Astrocyte of the cerebellum (primary cell): Measurements from ENCODE around the gene HSPB1.

Experiments used
- DNase-seq: peaks from one replicate; pipeline ENCODE4 v3.0.0-alpha.2; 2011; ENCODE audit warnings: low read depth
- H3K4me3 ChIP-seq: 2 replicates; pipeline ENCODE4 v1.5.1; 2011; ENCODE audit warnings: mild to moderate bottlenecking, low read depth, low read length, moderate library complexity
- in situ Hi-C: cut with HindIII; loops from 2 replicates; pipeline ENCODE4 v1.10.0; 2017; ENCODE audit warnings: low sequenced_read_pairs
- TF ChIP-seq, protein P1 (sequence below): IDR thresholded peaks from 2 replicates; pipeline ENCODE4 v1.5.1; 2012; ENCODE audit warnings: low read length, low read depth, moderate library complexity, mild to moderate bottlenecking; ENCODE audit errors: missing control alignments

HSPB1 gene

DNA sequence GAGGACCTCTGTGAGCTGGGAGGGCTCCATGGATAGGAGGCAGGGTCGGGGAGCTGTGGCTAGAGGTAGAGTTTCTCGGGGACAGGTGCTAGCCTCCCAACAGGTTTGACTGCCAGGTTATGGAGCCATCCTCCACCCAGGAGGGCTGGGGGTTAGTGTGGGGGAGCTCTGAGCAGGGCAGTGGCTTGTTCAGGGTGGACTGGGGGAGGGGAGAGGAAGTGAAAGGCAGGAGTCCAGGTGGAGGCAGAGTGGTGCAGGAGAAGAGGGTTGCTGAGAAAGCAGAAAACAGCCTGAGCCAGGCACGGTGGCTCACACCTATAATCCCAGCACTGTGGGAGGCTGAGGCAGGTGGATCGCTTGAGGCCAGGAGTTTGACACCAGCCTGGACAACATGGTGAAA is 40.5 kb upstream of the HSPB1 start:
- TF ChIP-seq, protein P1, sequence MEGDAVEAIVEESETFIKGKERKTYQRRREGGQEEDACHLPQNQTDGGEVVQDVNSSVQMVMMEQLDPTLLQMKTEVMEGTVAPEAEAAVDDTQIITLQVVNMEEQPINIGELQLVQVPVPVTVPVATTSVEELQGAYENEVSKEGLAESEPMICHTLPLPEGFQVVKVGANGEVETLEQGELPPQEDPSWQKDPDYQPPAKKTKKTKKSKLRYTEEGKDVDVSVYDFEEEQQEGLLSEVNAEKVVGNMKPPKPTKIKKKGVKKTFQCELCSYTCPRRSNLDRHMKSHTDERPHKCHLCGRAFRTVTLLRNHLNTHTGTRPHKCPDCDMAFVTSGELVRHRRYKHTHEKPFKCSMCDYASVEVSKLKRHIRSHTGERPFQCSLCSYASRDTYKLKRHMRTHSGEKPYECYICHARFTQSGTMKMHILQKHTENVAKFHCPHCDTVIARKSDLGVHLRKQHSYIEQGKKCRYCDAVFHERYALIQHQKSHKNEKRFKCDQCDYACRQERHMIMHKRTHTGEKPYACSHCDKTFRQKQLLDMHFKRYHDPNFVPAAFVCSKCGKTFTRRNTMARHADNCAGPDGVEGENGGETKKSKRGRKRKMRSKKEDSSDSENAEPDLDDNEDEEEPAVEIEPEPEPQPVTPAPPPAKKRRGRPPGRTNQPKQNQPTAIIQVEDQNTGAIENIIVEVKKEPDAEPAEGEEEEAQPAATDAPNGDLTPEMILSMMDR, result no peak
- no peak overlapping the region for H3K4me3 ChIP-seq
- in situ Hi-C loops, result no loop called here
- DNase-seq, result no peak

DNA sequence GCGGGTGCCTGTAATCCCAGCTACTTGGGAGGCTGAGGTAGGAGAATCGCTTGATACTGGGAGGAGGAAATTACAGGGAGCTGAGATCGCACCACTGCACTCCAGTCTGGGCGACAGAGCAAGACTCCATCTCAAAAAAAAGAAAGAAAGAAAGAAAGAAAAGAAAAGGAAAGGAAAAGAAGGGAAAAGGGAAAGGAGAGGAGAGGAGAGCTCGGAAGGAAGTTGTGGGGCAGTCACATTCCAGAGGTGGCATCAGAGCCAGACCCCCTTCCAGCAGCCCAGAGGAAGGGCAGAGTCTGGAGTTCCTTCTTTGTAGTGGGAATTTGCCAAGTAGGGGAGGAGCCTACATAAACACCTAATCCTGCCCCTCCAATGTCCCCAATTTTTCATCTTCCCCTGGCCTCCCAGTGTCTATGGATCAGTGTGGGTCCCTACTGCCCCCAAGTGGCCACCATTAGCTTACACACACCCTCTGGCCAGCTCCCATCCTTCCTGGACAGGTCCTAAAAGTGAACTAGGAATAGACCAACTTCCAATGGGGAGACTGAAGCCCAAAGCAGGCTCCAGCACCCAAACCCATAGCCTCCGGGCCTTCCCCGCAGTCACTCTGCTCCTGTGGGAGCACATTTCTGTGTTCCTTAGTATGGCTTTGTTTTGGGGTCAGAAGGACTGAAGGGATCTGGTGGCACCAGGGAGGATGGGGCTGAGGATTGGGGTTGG is 39.6 kb upstream of the HSPB1 start:
- in situ Hi-C loops, result no loop called here
- TF ChIP-seq, protein P1, result peak; percentile 90
- no peak overlapping the region for H3K4me3 ChIP-seq
- peak; percentile 16 for DNase-seq

DNA sequence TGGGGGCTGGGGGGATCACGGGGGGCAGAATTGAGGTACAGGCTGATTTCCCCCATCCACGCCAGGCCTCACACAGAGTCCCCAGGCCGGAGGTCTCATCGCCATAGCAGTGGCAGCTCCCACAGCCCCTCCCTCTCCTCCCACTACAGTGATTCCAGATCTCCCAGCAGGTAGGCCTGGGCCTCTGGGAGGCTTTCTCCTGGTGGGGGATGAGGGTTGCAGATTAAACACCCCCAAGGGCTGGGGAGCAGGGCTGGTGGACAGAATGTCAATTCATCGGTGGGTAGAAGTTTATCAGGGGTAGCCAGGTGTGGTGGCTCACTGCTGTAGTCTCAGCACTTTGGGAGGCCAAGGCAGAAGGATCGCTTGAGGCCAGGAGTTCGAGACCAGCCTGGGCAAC is 37.2 kb upstream of the HSPB1 start:
- H3K4me3 ChIP-seq, result no peak overlapping the region
- no peak for DNase-seq
- in situ Hi-C loops, result no loop called here
- TF ChIP-seq, protein P1, result no peak

DNA sequence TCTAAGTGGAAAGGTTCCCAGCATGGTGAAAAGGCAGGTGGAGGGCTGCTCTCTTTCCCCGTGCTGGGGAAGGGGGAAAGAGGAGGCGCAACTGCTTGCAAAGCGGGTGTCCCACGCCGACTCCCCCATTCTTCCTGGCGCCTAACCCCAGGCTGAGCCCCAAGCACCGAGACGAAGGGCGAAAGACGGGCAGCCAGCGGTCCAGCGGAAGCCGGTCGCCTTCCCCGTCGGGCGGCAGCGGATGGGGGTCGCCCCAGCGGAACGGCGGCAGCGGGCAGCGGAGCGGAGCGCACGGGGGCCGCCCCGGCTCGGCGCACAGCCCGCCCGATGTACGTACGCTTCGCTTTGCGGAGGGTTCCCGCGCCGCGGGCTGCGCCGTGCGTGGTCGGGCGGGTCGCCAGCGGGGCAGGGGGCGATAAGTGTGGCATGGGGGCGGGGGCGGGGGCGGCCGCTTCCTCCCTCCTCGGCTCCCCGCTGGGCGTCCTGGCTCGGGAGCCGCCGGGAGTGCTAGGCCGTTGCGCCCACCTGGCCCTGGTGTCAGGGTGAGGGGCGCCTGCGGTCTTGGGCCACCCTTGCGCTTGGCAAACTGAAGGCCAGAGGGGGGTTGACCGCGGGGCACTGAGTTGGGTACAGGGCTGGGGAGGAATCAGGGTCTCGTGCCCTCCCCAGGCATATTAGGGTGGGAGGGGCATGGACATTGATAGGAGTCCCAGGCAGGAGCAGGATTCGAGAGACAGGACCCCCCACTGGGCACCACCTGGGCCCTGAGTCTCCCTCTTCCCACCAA is 35.2 kb upstream of the HSPB1 start:
- DNase-seq, result no peak
- in situ Hi-C loops, result no loop called here
- TF ChIP-seq, protein P1, result no peak
- peak overlapping the region; percentile 16 for H3K4me3 ChIP-seq

DNA sequence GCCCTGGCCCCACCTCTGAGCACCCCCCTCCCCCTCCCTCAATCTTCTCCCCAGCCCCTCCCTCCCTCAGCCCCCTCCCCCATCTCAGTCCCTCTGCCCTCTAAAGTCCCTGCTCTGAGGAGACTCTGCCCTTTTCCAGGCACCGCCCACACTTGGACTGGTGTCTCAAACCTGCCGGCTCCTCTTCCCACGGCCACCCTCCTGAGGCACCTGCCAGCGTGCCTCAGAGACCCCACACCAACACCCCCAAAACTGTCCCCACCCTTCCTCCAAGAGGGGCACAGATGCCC is 34.6 kb upstream of the HSPB1 start:
- DNase-seq, result no peak
- TF ChIP-seq, protein P1, result no peak
- H3K4me3 ChIP-seq, result no peak overlapping the region
- in situ Hi-C loops, result no loop called here

DNA sequence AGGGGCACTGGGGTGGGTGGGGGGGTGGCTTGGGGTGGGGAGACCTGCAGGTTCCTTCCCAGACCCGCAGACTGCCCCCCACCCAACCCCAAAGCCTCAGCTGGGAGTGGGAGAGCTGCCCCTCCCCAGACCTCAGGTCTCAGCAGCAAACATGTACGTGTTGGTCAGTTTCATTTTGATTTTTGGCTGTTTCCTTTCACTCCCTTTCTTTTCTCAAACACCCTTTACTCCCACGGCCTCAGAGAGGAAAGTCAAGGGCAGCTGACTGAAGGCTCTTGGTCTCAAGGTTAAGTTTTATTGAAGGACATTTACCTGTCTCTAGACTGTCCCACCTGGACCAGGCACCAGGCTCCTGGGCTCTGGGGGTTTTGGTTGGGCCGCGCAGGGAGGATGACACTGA is 34.1 kb upstream of the HSPB1 start:
- TF ChIP-seq, protein P1, result no peak

More for the DNA sequence above, 34.1 kb upstream of the HSPB1 start:
- in situ Hi-C loops, result no loop called here
- no peak for DNase-seq
- no peak overlapping the region for H3K4me3 ChIP-seq
